HCEC 1CT (cell line): ENCODE measurements around the gene CLEC1A.
A peak's percentile ranks its signal among the peaks of the same experiment; 100 is the strongest.

Source experiments
- DNase-seq: peaks from one replicate; pipeline ENCODE4 v3.0.0-alpha.2; 2017

CLEC1A gene

GRCh38 chr12:10098791-10099190 is at the start of gene CLEC1A:
CLEC1A (minus strand) TSS chr12:10098985; CDS start chr12:10098922, 63 bp downstream.
- DNase-seq = no peak

GRCh38 chr12:10147714-10148403 is 49.1 kb upstream of the CLEC1A start:
- no peak for DNase-seq

GRCh38 chr12:10142976-10143589 is 44.3 kb upstream of the CLEC1A start:
- DNase-seq = no peak

- peak; percentile 45 for DNase-seq
Measured at GRCh38 chr12:10140001-10140400, 41.2 kb upstream of the CLEC1A start.

GRCh38 chr12:10136637-10137205 is 37.9 kb upstream of the CLEC1A start:
- DNase-seq = no peak

- DNase-seq = no peak
Measured at GRCh38 chr12:10135126-10135525, 36.3 kb upstream of the CLEC1A start.

- DNase-seq = no peak
Measured at GRCh38 chr12:10132850-10133370, 34.1 kb upstream of the CLEC1A start.

- no peak for DNase-seq
Measured at GRCh38 chr12:10131111-10131690, 32.4 kb upstream of the CLEC1A start.

- no peak for DNase-seq
Measured at GRCh38 chr12:10130042-10130441, 31.3 kb upstream of the CLEC1A start, which contains the start of gene CLEC7A. CLEC7A (minus strand) TSS chr12:10130199; CDS start chr12:10130082, 117 bp downstream.

- DNase-seq = no peak
Measured at GRCh38 chr12:10128687-10129086, 29.9 kb upstream of the CLEC1A start.

- DNase-seq = no peak
Measured at GRCh38 chr12:10126413-10126812, 27.6 kb upstream of the CLEC1A start.

GRCh38 chr12:10122689-10123088 is 23.9 kb upstream of the CLEC1A start:
- DNase-seq = no peak

GRCh38 chr12:10121278-10121677 is 22.5 kb upstream of the CLEC1A start:
- no peak for DNase-seq

- peak; percentile 61 for DNase-seq
Measured at GRCh38 chr12:10119066-10119465, 20.3 kb upstream of the CLEC1A start.

GRCh38 chr12:10115890-10116289 is 17.1 kb upstream of the CLEC1A start:
- no peak for DNase-seq

GRCh38 chr12:10115311-10115710 is 16.5 kb upstream of the CLEC1A start:
- no peak for DNase-seq

- no peak for DNase-seq
Measured at GRCh38 chr12:10113920-10114319, 15.1 kb upstream of the CLEC1A start.

- DNase-seq = peak; percentile 29
Measured at GRCh38 chr12:10113075-10113474, 14.3 kb upstream of the CLEC1A start.

GRCh38 chr12:10111451-10111850 is 12.7 kb upstream of the CLEC1A start:
- DNase-seq = no peak

- no peak for DNase-seq
Measured at GRCh38 chr12:10110256-10110844, 11.6 kb upstream of the CLEC1A start.

GRCh38 chr12:10102322-10102721 is 3.5 kb upstream of the CLEC1A start:
- no peak for DNase-seq

- no peak for DNase-seq
Measured at GRCh38 chr12:10101648-10102220, 2.9 kb upstream of the CLEC1A start.

GRCh38 chr12:10101042-10101579 is 2.3 kb upstream of the CLEC1A start:
- no peak for DNase-seq
